GM18873 (cell line): Measurements from ENCODE around the gene HMGB1.

Experiments used
- ATAC-seq: cut with Tn5 transposase; IDR thresholded peaks from one replicate; pipeline ENCODE4 v1.9.1; 2021; ENCODE audit warnings: mild to moderate bottlenecking, moderate library complexity, moderate number of reproducible peaks; ENCODE audit not compliant: unreplicated experiment, low FRiP score

The HMGB1 gene

DNA sequence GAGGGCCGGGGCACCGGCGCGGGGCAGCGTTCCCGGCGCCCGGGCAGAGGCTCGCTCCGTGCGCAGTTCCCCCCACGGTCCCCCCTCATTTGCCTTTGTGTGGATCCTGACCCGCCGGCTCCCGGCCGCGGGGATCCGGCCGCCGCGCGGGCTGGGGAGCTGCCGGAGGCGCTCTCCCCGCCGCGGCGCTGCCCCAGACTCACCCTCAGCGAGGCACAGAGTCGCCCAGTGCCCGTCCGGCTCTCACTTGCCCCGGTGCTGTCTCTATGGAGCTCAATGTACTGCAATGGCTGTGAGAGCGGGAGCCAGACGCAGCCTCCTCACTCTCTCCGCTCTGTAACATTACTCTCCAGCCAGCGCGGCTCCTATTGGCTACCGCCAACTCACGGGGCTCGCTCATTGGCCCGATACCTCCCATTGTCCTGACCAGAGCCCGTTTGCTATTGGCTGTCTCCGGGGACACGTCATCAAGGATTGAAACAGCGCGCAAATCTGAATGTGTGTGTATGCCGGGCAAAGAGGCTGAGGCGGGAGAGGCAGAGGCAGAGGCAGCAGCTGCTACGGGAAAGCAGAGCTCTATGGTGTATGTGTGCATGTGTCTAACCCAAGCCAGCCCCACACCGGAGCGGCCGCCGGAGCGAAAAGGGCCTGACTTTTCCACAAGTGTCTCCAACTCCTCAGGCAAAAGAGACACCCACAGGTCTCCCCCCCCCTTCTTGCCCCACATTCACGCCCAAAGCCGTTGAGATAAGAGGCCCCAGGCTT is at the start of gene HMGB1:
HMGB1 (minus strand) TSS at position 344 of the 765 bp plus-strand sequence. CDS start 2,256 bp downstream, outside the sequence.
- ATAC-seq: peak; percentile 93

DNA sequence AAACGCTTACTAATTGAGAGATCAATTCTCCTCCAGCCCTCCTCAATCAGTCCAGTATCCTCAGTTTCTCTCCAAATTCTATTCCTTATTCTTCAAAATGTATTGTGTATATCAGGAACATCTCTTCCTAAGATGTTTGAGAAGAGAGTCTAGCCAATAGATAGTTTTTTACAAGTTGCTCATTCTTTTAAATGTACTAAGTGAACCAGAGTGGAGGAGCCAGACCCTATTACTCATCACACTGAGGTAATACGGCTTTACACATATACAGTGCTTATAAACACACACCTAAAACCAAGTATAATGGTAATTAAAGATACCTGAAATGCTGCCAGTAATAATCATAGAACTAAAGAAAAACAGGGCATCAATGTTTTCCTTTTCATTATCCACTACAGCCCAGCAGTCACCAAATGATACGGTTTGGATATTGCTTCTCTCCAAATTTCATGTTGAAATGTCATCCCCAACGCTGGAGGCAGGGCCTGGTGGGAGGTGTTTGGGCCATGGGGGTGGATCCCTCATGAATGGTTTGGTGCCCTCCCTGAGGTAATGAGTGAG is 45.2 kb upstream of the HMGB1 start:
- no peak for ATAC-seq

DNA sequence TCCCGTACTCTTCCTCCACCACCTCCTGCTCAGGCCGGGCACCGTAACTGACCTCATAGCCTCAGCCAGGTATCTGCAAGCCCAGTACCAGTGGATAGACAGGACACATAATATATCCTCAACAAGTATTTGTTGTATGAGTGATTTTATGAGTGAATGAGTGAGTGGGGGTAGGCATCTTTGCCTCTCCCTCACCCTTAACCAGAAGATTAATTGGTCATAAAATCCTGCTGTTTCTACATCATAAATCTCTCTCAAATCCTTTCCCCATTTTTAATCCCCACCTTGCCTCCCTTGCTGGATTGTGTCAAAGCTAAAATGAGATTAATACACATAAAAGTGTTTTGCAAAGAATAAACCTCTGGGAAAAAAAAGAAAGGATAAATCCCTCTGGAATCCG is 44.4 kb upstream of the HMGB1 start:
- no peak for ATAC-seq

DNA sequence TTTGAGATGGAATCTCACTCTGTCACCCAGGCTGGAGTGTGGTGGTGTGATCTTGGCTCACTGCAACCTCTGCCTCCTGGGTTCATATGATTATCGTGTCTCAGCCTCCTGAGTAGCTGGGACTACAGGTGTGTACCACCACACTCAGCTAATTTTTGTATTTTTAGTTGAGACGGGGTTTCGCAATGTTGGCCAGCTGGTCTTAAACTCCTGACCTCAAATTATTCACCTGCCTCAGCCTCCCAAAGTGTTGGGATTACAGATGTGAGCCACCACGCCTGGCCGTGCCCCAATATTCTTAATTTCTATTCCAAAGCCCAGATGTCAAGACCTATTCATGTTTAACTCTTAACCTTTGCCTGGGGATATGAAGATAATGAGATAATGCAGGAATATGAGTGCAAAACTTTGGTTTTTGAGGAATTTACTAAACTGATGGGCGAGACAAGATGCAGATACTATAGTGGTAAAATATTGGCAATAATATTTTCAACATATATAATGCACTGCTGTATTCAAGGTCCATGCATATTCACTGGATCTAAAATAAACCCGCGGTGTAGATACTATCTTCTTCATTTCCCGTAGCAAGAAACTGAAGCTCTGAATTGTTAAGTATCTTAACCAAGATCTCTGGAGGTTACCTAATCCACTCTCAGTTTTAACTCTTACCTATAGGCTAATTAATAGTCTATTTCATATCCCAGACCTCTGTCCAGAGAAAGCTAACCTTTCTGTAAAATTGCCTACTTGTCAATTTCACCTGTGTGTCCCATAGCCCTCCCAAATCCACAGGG is 43.7 kb upstream of the HMGB1 start:
- ATAC-seq: no peak

DNA sequence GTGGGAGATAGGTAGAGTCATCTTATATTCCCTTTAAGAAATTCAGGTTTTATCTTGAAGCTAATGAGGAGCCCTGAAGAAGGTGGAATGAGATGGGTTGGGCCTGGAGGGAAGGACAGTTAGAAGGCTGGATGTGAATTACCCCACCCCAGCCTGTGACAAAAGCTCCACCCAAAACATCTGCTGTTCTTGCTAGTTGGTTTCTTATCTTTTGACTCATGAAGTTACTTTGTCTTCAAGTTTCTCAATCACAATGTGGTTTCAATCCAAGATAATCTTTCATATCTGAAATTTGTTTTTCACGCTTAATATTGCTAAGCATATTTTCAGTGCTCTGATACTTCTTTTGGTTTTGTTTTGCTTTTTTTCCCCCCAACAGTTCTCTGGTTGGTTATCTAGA is 38.3 kb upstream of the HMGB1 start:
- ATAC-seq: no peak

DNA sequence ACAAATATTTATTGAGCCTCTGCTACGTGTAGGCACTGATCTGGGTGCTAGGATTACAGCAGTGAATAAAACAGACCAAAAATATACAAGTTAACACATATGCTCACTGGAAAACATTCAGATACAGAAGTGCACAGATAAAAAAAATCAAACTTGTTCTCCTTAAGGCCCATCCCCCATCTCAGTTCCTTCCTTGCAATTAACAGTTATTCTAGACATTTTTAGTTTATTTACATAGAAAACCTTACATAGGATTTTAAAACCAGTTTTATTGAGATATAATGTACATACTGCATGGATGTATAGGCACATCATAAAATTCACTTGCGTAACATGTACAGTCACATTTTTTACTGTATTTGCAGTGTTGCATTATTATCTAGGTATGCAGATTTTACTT is 36.5 kb upstream of the HMGB1 start:
- ATAC-seq: no peak

DNA sequence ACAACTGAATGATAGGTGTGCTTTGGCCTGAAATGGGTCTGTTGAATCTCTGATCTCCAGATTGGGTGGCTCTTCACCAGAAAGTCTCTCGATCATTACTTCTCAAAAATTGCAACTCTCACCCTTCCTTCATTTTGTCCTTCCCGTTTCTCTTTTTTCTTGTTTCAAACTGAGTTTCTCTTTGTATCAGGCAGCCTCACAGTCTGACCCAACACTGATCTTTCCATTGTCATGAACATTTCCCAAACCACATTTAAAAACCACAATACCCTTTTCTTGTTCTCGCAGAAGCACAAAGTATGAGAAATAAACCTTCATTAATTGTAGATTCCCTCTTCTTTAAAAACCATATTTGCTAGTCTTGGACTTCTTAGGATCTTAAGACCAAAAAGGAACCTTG is 33.6 kb upstream of the HMGB1 start:
- ATAC-seq: no peak

DNA sequence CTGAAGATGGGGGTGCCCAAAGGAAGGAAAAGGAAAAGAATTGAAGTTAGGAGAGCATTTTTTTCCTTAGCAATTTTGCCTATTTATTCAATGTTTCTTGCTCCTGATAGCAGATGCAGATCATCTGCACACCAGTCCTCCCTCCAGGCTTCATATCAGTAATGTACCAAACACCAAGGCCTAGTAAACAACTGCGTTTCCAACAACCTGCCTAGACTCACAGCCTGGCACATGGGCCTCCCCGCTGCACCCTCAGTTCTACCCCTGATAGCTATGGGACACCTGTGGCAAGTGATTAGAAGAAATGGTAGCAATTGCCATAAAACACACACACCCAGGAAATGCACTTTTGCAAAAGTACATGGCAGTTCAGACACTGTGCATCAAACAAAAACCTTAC is 30.4 kb upstream of the HMGB1 start:
- no peak for ATAC-seq

DNA sequence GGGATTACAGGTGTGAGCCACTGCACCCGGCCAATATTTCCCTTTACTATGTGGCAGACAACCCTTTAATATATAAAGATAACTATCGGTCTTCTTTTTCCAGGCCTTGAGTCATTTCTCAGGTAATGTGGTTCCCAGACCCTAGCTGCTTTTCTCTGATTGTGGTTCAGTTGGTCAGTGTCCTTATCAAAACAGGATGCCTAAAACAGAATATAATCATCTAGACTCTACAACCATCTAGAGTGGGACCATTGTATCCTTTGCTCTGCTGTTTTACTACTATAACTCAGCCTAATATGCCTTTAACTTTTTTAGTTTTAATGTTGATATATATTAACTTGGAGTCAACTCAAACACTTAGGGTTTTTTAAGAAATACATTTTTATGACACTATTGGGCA is 30.0 kb upstream of the HMGB1 start:
- no peak for ATAC-seq

DNA sequence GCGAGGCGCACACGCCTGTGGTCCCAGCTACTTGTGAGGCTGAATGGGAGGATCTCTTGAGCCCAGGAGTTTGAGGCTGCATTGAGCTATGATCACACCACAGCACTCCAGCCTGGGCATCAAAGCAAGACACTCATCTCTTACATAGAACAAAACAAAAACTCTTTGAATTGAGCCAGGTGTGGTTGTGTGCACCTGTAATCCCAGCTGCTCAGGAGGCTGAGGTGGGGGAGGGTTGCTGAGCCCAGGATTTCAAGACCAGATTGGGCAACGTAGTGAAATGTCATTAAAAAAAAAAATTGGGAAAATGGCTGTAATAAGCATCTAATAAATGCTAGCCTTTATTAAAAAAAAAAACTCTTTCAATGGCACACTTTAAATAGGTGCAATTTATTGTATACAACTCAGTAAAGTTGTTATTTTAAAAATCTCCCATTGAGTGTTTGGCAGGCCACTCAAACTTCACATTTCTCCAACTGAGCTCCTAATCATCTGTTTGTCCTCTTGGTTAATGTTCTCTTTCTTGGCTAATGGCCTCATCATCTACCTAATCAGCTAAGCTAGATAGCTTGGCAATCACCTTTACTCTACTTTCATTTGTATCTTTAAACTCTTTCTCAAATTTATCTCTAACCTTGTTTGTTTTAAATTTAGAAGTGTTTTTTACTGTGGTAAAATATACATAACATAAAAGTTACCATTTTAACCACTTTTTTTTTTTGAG is 28.1 kb upstream of the HMGB1 start:
- ATAC-seq: no peak

DNA sequence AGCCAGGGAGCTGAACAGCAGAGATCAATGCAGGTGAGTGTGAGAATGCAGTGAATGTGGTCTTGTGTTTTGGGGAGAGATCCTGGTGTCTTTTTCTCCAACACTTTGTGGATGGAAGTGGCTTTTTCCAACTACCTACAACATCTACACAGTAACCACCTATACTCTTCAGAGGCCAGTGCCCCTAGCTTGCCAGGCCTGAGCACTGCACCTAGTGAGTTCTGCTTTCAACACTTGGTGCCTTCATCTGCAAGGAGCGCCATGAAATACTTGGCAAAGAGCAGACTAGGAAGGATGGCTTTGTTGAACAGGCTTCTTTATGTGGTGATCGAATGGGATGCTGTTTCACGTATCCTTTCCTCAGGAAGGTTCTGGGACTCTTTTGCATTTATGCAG is 21.3 kb upstream of the HMGB1 start:
- ATAC-seq: no peak

DNA sequence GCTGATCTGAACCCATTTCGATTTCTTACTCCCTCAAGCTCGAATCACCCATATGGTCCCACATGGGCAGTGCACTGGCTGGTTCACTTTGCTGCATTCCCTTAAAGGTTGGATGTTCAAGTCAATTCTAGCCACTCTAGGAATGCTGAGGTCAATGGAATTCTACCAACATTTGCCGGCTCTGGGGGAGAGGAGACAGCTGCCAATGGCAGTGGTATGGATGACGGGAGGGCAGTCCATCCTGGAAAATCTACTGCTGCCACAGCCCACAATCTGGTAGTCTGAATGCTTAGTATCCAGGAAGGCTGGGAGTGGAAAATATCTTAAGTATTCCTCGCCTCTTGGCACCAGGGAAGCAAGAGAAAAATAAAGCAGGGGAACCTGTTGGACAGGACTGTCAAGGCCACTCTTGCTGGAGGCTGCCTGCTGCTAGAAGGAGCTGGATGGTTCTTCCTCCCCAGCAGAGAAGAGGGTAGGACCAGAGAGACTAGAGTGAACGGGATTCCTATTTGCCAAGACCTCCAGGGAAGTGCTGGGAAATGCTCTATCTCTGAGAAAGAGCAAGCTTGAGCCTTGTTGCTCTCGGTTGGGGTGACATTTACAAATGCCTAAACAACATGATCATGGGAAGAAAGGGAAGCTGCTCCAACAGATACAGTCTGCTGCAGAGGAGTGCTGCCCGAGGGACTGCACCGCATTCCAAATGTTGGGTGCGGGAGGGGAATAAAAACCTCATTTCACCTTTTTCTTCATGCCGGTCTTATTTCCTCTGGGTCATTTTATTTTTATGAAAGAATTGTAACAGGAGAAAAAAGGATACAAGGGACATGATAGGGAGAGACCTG is 20.7 kb upstream of the HMGB1 start:
- no peak for ATAC-seq

DNA sequence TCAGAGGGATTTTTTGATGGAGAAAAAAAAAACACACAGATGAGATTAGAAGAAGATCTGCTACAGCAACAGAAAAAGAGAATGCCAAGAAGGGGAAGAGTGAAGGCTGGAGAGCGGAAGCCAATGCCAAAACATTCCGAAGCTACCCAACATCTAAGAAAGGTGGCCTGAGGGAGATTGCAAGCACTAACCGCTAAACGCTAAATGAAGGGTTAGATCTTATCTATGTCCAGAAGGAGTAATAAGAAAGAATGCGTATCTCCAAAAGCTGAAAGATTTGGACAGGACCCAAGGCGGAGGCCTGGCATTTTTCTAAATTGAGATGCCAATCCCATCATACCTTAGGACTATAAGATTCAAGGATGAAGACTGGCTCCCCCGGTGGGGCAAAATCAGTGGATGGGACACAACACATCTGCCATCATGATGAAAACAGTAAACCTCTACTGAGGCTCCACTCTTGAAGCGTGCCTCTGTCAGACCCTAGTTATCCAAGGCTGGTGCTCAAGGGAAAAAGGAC is 15.6 kb upstream of the HMGB1 start:
- ATAC-seq: no peak

DNA sequence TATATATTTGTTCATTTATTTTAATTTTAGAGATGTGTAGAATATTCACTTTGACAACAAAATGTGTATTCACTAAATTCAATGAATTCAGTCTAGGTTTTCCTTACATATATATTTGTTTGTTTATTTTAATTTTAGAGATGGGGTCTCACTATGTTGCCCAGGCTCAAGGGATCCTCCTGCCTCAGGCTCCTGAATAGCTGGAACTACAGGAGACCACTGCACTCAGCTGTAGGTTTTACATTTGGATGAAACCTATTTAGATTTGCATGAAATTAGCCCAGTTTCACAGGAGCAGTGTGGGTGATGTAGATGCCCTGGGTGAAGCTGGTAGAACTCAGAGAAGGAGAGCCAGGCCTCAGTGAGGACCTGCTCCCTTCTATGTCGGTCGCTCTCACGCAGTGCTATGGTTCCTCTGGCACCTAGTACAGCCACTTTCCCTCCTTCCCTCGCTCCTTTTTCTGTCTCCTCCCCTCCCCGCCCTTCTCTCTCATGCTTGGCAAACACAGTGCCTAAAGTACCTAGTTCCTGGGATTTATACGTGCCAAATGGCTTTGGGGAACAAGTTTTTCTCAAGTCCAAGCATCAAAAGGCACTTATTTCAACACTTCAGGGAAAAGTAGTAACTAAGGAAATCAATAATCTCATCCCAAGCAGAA is 14.7 kb upstream of the HMGB1 start:
- ATAC-seq: no peak

DNA sequence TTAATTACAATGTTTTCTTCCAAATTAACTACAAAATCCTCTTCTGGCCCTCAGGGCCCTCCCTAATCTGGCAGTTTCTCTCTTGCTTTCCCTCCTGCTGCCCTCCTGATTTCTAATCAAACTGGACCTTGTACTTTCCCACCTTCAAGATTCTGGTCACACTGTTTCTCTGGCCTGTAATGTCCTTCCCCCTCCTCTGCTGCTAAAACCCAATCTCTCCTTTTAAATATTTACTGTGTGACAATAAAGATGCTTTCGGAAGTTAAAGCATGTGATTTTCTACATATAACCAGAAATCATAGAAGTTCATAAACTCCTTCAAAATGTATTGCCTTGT is 14.1 kb upstream of the HMGB1 start:
- no peak for ATAC-seq

DNA sequence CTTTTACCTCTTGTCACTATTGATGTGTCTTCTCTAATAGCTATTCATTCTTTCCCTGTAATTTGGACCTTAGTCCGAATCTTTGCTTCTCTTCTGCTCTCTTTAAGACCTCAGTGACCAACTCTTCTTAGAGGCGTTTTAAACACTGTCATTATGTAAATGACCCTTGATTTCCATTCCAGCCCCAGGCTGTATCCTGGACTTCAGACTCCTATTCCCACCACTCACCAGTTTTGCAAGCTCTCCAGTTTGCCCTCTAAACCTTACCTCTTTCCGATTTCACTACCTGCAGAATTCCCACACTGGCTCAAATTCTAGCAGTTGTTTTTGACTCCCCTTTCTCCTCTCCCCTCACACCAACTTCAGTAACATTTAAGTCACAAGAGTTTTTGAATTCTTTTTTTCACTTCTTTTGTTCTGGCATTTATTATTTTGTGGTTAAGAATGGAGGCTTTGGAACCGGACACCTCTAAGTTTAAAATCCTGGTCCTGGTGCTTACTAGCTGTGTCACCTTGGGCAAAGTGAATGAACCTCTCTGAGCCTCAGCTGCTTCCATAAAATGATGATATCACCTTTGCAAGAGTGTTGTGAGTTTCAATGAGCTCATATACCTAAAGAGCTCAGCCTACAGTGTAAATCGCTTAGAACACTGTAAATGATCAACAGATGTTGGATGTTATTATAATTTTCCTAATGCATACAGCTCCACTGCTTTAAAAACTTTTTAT is 13.6 kb upstream of the HMGB1 start:
- ATAC-seq: no peak

DNA sequence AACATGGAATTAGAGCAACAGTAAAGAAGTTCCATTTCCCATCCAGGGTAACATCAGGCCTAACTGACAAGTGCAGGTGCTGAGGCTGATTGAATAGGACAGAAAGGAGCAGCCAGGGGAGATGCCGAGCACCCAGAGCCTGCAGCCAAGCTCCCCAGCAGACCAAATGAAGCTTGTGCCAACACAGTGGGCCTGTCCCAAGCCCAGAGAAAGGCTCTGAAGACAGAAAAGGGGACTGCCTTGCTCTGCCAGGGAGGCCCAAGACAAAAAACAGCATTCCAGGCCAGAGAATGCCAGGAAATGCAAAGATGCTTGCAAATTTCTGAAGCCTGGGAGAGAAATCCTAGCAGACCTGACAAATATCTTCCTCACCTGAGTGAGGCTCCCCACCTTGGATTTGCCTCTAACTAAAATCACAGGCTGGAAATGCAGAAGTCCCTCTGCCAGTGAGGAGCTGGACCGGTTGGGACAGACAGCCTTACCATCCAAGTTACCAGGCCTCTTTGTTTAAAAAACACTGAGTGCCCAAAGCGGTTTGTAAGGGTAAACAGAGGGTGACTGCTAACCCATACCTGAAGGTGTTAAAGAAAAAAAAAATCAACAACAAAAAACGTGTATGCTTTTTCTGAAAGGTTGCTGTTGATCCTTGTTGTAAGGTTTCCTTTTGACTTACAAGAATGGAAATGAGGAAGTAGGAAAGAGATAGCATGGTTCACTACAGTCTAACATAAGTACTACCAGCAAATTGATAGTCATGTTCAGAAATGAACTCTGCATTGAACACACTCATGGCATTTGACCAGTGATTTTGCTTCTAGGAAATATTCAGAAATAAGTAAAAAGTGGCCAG is 11.8 kb upstream of the HMGB1 start:
- peak; percentile 92 for ATAC-seq

DNA sequence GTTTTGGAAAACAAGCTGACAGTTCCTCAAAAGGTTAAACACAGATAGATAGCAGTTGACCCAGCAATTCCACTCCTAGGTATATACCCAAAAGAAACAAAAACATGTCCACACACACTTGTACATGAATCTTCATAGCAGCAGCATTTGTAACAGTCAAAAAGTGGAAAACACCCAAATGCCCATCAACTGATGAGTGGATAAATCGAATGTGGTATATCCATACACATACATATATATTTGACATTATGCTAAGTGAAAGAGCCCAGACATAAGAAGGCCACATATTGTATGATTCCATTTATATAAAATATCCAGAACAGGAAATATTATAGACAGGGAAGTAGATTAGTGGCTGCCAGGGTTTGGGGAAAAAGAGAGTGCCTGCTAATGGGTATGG is 7.9 kb upstream of the HMGB1 start:
- no peak for ATAC-seq
